Measurements from ENCODE around the gene GFRA3.

GFRA3 gene

GRCh38 chr5:138246334-138246733 lies 28.1 kb downstream of the GFRA3 start:
- no peak for DNase-seq

GRCh38 chr5:138245717-138246116 lies 28.7 kb downstream of the GFRA3 start:
- no peak for DNase-seq

GRCh38 chr5:138243794-138244193 lies 30.6 kb downstream of the GFRA3 start:
- no peak for DNase-seq

GRCh38 chr5:138241688-138242571 lies 32.5 kb downstream of the GFRA3 start:
- DNase-seq: peak; percentile 35

GRCh38 chr5:138240650-138241385 lies 33.6 kb downstream of the GFRA3 start:
- DNase-seq: peak; percentile 30

GRCh38 chr5:138238034-138238433 lies 36.4 kb downstream of the GFRA3 start:
- no peak for DNase-seq

GRCh38 chr5:138234651-138235050 lies 39.8 kb downstream of the GFRA3 start:
- no peak for DNase-seq

GRCh38 chr5:138233280-138233679 lies 41.1 kb downstream of the GFRA3 start:
- DNase-seq: peak; percentile 10

- peak; percentile 83 for DNase-seq
These were observed 43.3 kb downstream of the GFRA3 start for GRCh38 chr5:138230981-138231589.

- DNase-seq: no peak
These were observed 44.2 kb downstream of the GFRA3 start for GRCh38 chr5:138230261-138230660.

- DNase-seq: no peak
These were observed 45.0 kb downstream of the GFRA3 start for GRCh38 chr5:138229387-138229786.

GRCh38 chr5:138226910-138227309 lies 47.5 kb downstream of the GFRA3 start:
- DNase-seq: peak; percentile 52

- no peak for DNase-seq
These were observed 49.7 kb downstream of the GFRA3 start for GRCh38 chr5:138224712-138225111.

- no peak for DNase-seq
These were observed 50.9 kb downstream of the GFRA3 start for GRCh38 chr5:138223532-138223931.

GRCh38 chr5:138216799-138217198 lies 57.6 kb downstream of the GFRA3 start:
- DNase-seq: no peak

- DNase-seq: peak; percentile 98
These were observed 61.0 kb downstream of the GFRA3 start, which contains the start of gene CDC23 for GRCh38 chr5:138213161-138214029. TSS of gene CDC23 (minus strand) at chr5:138213323. CDS start at chr5:138213312, 11 bp downstream.

GRCh38 chr5:138212828-138213160 lies 61.6 kb downstream of the GFRA3 start:
- peak; percentile 42 for DNase-seq

GRCh38 chr5:138210985-138211384 lies 63.4 kb downstream of the GFRA3 start:
- no peak for DNase-seq
